Neural crest cell (in vitro differentiated cells): ENCODE results near the gene KLHL11. TPM values are rescaled to one million over a fixed set of nuclear protein-coding genes. Genes with fewer than 3 reads are reported as not detected.
"Not testable (repeated sequence)": the region's sequence is repeated elsewhere in the genome, so short reads cannot be mapped to it uniquely, and the experiment has no call there.

Experiments
- DNase-seq: peaks from one replicate; pipeline ENCODE4 v3.0.0; 2021; ENCODE audit warnings: low read depth, mixed read lengths, low spot score
- H3K27ac Mint-ChIP-seq: one replicate; pipeline ENCODE4 v1.8.0; 2021; ENCODE audit warnings: mild to moderate bottlenecking, mixed read lengths; ENCODE audit not compliant: unreplicated experiment
- H3K27me3 Mint-ChIP-seq: 2 replicates; pipeline ENCODE4 v1.8.0; 2021; ENCODE audit warnings: low read depth, mild to moderate bottlenecking, mixed read lengths
- H3K36me3 Mint-ChIP-seq: 2 replicates; pipeline ENCODE4 v1.8.0; 2021; ENCODE audit warnings: low read depth, mild to moderate bottlenecking, mixed read lengths
- H3K4me1 Mint-ChIP-seq: 2 replicates; pipeline ENCODE4 v1.8.0; 2021; ENCODE audit warnings: mixed read lengths
- H3K4me3 Mint-ChIP-seq: one replicate; pipeline ENCODE4 v1.8.0; 2021; ENCODE audit warnings: mild to moderate bottlenecking, mixed read lengths
- H3K9me3 Mint-ChIP-seq: 2 replicates; pipeline ENCODE4 v1.8.0; 2021; ENCODE audit warnings: mixed read lengths
- total RNA-seq: library from RNA; stranded (reverse); gene quantifications from 2 replicates; pipeline ENCODE4 v1.2.1, GENCODE V29; 2021
- TF ChIP-seq, protein P1 (sequence below): fragments of 200-600 bp; sonication (generic); conservative IDR thresholded peaks from 2 replicates; pipeline ENCODE4 v1.5.0; 2021; ENCODE audit warnings: antibody characterized with exemption, mild to moderate bottlenecking

The KLHL11 gene
- total RNA-seq, 1 donor from 2014 or later = 20.4 TPM

DNA sequence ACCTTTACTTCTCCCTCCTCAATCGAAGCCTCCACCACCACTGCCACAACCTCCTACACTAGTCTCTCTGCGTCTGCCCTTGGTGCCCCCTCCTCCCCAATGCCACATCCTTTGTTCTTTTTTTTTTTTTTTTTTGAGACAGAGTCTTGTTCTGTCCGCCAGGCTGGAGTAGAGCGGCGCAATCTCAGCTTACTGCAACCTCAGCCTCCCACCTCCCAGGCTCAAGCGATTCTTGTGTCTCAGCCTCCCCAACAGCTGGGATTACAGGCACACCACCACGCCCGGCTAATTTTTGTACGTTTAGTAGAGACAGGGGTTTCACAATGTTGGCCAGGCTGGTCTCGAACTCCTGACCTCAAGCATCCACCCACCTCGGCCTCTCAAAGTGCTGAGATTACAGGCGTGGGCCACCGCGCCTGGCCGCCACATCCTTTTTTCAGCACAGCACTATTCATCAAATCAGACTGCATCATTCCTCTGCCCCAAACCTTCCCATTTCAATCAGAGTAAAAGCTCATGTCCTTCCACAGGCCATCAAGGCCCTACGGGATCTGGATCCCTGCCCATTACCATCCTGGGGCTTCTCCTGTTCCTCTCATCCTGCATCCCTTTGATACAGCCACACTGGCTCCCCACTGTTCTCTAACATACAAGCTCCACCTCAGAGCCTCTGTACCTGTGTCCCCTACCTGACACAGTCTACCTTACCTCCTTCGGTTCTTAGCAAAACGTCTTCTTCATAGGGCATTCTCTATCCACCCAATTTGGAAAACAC lies 2.0 kb downstream of the KLHL11 start:
- TF ChIP-seq, protein P1, sequence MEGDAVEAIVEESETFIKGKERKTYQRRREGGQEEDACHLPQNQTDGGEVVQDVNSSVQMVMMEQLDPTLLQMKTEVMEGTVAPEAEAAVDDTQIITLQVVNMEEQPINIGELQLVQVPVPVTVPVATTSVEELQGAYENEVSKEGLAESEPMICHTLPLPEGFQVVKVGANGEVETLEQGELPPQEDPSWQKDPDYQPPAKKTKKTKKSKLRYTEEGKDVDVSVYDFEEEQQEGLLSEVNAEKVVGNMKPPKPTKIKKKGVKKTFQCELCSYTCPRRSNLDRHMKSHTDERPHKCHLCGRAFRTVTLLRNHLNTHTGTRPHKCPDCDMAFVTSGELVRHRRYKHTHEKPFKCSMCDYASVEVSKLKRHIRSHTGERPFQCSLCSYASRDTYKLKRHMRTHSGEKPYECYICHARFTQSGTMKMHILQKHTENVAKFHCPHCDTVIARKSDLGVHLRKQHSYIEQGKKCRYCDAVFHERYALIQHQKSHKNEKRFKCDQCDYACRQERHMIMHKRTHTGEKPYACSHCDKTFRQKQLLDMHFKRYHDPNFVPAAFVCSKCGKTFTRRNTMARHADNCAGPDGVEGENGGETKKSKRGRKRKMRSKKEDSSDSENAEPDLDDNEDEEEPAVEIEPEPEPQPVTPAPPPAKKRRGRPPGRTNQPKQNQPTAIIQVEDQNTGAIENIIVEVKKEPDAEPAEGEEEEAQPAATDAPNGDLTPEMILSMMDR = no peak
- DNase-seq = no peak
- peaks cover 15% of the 10 kb centered on the region for H3K36me3 Mint-ChIP-seq
- peaks cover 19% of the 10 kb centered on the region for H3K4me1 Mint-ChIP-seq
- H3K27ac Mint-ChIP-seq = no peak overlapping the region
- no peaks in the 10 kb centered on the region for H3K9me3 Mint-ChIP-seq
- H3K27me3 Mint-ChIP-seq = no peaks in the 10 kb centered on the region
- H3K4me3 Mint-ChIP-seq = no peak overlapping the region

- no peaks in the 10 kb centered on the region for H3K9me3 Mint-ChIP-seq
- TF ChIP-seq, protein P1 = no peak
- H3K27me3 Mint-ChIP-seq = no peaks in the 10 kb centered on the region
- peak overlapping the region; percentile 4 for H3K4me3 Mint-ChIP-seq
- DNase-seq = no peak
- H3K27ac Mint-ChIP-seq = peak overlapping the region; percentile 21
- H3K36me3 Mint-ChIP-seq = no peaks in the 10 kb centered on the region
- peaks cover 16% of the 10 kb centered on the region for H3K4me1 Mint-ChIP-seq
These were observed 4.8 kb downstream of the KLHL11 start for GRCh38 chr17:41860254-41860931.

DNA sequence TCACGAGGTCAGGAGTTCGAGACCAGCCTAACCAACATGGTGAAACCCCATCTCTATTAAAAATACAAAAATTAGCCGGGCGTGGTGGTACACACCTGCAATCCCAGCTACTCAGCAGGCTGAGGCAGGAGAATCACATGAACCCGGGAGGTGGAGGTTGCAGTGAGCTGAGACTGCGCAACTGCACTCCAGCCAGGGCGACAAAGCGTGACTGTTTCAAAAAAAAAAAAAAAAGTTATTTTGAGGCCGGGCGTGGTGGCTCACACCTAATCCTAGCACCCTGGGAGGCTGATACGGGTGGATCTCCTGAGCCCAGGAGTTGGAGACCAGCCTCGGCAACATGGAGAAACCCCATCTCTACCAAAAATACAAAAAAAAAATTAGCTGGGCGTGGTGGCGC lies 13.8 kb downstream of the KLHL11 start:
- H3K4me1 Mint-ChIP-seq, H3K9me3 Mint-ChIP-seq, H3K27ac Mint-ChIP-seq, H3K36me3 Mint-ChIP-seq, H3K4me3 Mint-ChIP-seq, DNase-seq, H3K27me3 Mint-ChIP-seq: not testable (repeated sequence)

- TF ChIP-seq, protein P1 = no peak
- no peaks in the 10 kb centered on the region for H3K4me1 Mint-ChIP-seq
- H3K27ac Mint-ChIP-seq = no peak overlapping the region
- no peaks in the 10 kb centered on the region for H3K27me3 Mint-ChIP-seq
- no peak overlapping the region for H3K4me3 Mint-ChIP-seq
- no peak for DNase-seq
- no peaks in the 10 kb centered on the region for H3K36me3 Mint-ChIP-seq
- H3K9me3 Mint-ChIP-seq = no peaks in the 10 kb centered on the region
These were observed 15.8 kb downstream of the KLHL11 start for GRCh38 chr17:41849251-41849990.

GRCh38 chr17:41848788-41849187 lies 16.4 kb downstream of the KLHL11 start:
- TF ChIP-seq, protein P1 = no peak
- Mint-ChIP-seq H3K36me3 (no peaks in the 10 kb centered on the region), H3K4me1 (no peaks in the 10 kb centered on the region), H3K9me3 (no peaks in the 10 kb centered on the region), H3K27me3 (no peaks in the 10 kb centered on the region), H3K4me3 (no peak overlapping the region), H3K27ac (no peak overlapping the region)
- no peak for DNase-seq
